HG02970 (cell line): Measurements from ENCODE around the gene PPP1R12B.
"Not testable (repeated sequence)": the region's sequence is repeated elsewhere in the genome, so short reads cannot be mapped to it uniquely, and the experiment has no call there.

ENCODE experiments used
- ATAC-seq: cut with Tn5 transposase; IDR thresholded peaks from one replicate; pipeline ENCODE4 v1.9.1; 2021; ENCODE audit warnings: mild to moderate bottlenecking, moderate library complexity, moderate number of reproducible peaks; ENCODE audit not compliant: unreplicated experiment, low FRiP score

The PPP1R12B gene

DNA sequence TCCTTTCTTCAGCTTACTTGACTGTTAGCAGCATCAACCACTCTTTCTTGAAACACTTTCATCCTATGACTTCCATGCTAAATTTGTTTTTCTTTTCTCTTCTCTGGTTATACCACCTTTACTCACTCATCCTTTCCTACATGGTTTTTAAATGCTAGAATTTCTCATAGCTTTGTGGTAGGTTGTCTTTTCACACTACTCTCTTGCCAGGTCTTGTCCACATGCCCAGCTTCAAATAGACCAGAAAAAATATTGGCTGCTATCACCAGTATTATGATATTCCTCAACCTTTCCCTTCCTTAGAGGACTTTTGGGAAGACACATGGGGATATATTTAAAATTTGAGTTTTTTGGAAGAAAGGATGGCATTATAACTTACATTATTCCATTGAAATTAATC, 48.8 kb downstream of the PPP1R12B start:
- ATAC-seq = no peak

DNA sequence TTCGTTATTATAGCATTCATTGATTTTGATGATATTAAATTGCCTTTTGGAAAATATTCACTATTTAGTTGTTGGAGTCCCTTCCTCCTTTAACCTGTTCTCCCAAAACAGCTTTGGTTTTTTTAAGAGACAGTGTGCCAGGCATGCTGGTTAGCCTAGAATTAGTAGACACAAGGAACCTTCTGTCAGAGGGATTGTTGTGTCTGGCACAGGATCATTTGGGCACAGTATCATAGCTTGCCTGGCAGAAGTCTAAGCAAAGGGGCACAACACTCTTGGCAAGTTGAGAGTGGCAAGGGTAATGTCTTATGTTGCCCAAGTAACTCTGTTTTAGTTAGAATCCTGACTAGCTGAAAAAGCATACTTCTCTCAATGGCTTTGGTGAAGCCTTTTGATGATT, 49.9 kb downstream of the PPP1R12B start:
- ATAC-seq = not testable (repeated sequence)

DNA sequence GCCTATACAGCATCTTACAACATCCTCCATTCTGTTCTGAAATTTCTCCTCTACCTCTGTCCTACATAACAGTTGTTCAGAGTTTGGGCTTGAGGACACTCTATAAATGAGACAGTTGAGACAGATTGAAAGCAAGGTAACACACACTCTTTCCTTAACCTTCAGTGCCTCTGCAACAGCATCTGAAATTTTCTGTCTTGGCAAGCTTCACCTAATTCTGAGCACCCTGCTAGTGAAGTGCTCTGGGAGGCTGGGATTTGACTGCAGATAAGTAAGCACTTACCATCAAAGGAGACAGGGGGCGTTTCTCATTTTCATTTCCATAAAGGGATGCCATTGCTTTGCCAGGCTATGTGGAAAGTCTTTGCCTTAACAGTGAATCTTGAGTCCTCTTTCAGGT, 53.3 kb downstream of the PPP1R12B start:
- not testable (repeated sequence) for ATAC-seq

GRCh38 chr1:202403381-202403780, 54.9 kb downstream of the PPP1R12B start:
- ATAC-seq = not testable (repeated sequence)

GRCh38 chr1:202405928-202406327, 57.4 kb downstream of the PPP1R12B start:
- ATAC-seq = no peak

GRCh38 chr1:202406896-202407295, 58.4 kb downstream of the PPP1R12B start:
- ATAC-seq = not testable (repeated sequence)

GRCh38 chr1:202407378-202407777, 58.9 kb downstream of the PPP1R12B start:
- ATAC-seq = not testable (repeated sequence)

GRCh38 chr1:202410251-202410650, 61.8 kb downstream of the PPP1R12B start:
- ATAC-seq = not testable (repeated sequence)

- not testable (repeated sequence) for ATAC-seq
Measured at GRCh38 chr1:202410854-202411357, 62.4 kb downstream of the PPP1R12B start.

DNA sequence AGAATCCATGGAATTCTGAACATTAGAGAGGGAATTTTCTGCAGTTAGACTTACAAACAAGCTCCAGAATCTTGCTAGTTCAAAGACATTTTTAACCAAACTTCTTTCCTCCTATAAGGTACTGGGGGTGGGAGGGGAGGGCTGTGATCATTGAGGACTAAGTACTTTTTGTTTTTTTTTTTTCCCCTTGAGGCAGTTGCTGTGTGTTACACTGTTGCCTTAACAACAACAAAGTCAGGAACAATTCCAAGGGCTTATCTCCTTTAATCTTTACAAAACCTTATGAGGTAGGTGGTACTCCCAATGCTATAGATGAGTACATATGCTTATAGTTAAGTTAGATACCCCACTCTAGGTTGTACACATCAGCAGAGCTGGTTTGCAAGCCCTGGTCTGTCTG, 62.9 kb downstream of the PPP1R12B start:
- no peak for ATAC-seq

- ATAC-seq = not testable (repeated sequence)
Measured at GRCh38 chr1:202412421-202412820, 63.9 kb downstream of the PPP1R12B start.

DNA sequence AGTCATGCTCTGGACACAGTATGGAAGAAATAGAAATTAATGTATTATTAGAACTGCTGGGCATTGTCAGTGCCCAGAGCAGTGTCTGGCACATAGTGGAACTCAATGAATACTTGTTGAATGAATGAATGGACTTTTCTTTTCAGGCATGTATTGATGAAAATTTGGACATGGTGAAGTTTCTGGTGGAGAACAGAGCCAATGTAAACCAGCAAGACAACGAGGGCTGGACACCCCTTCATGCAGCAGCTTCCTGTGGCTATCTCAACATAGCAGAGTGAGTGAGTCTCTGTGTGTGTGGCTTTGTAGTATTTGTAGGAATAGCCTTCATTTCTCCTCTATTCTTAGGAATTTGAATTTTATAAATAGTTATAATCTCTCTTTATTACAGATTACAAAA, 68.1 kb downstream of the PPP1R12B start:
- ATAC-seq = no peak

DNA sequence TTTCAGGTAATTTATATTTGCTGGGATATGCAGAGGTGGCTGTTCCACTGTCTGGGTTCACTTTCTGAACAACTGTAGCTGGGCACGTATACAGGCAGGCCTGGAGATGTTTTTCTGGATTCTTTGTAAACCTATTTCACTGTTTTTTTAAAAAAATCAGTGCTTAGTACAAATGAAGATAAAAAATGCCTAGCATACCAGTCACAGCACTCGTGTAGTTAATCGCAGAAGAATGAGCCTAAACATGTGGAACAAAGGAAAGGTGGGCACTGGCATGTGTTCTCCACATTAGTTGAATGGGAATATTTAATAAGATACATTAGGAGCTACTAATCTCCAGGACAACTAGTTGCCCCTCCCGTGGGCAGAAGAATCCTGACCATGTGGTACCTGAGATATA, 68.6 kb downstream of the PPP1R12B start:
- ATAC-seq = not testable (repeated sequence)

- not testable (repeated sequence) for ATAC-seq
Measured at GRCh38 chr1:202417762-202418201, 69.3 kb downstream of the PPP1R12B start.

GRCh38 chr1:202419731-202420130, 71.2 kb downstream of the PPP1R12B start:
- ATAC-seq = not testable (repeated sequence)

DNA sequence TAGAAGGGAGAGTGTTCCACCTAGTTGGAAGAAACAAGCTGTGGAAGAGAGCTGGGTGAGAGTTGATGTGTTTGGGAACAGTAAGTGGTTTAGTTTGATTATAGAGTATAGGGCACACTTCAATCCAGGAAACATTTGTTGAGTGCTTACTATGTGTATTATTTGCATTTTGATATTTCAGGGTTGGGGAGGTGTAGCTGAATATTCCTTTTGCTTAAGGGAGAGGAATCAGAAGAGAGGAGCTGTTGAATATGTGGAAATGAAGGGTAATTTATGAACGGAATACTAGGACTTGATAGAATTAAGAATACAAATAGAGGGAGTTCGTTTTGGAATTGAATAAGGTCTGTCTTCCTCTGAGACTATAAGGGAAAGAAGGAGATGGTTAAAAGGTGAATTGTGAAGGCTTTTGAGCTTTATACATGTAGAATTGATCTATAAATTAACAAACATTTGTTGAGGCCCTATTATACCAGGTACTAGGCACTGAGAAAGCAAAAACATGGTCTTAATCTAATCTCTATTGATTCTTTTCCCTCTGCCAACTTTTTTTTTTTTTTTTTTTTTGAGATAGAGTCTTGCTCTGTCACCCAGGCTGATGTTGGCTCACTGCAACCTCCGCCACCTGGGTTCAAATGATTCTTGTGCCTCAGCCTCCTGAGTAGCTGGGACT, 72.1 kb downstream of the PPP1R12B start:
- ATAC-seq = not testable (repeated sequence)

DNA sequence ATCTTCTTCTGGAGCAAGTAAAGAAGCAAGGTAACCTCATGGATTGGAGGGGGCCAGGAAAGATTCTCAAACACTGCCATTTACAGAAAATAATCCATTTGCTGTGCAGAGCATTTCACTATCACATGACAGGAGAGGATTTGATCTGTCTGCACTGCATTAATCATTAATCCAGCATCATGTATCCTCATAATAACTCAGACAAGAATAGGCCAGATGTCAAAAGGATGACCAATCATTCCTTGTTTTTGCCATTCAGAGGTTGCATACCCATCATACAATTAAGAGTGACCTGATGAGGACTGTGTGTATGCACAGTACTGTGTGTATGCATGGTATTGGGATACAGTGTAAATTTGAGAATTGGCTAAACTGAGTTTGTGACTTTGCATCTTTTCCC, 74.2 kb downstream of the PPP1R12B start:
- not testable (repeated sequence) for ATAC-seq

DNA sequence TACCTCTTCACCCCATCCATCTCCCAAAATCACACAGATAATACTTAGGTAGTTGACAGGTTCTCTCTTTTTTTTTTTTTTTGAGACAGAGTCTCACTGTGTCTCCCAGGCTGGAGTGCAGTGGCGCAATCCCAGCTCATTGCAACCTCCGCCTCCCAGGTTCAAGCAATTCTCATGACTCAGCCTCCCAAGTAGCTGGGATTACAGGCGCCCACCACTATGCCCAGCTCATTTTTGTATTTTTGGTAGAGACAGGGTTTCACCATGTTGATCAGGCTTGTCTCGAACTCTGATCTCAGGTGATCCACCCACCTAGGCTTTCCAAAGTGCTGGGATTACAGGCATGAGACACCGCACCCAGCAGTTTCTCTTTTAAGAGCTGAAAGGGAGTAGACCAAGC, 75.8 kb downstream of the PPP1R12B start:
- not testable (repeated sequence) for ATAC-seq

DNA sequence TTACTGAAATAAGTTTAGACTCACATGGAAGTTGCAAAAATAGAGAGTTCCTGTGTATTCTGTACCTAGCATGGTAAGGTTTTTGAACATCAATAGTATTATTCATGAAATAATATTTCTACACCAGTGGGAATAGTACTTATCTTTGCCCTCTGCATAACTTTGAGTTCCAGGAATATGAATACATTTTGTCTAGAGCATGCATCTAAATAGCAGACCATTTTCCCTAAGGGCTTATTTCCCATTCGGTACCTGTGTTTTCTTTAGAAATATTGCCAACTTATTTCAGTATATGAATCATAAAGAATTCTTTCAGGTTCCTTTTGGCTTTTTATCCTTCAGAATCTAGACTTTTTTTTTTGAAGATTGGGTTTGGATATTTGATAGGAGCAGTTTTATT, 81.6 kb downstream of the PPP1R12B start:
- ATAC-seq = not testable (repeated sequence)

DNA sequence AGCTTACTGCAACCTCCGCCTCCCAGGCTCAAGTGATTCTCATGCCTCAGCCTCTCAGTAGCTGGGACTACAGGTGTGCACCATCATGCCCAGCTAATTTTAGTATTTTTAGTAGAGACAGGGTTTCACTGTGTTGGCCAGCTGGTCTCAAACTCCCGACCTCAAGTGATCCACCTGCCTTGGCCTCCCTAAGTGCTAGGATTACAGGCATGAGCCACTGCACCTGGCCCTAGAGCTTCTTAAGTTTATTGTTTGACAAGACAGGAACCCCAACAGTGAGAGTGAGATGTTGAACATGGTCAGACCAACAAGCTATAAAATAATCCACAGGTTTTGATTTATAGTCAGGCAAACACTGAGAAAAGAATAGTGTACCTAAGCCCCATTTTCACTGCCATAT, 83.8 kb downstream of the PPP1R12B start:
- ATAC-seq = not testable (repeated sequence)

GRCh38 chr1:202433155-202434043, 84.9 kb downstream of the PPP1R12B start:
- no peak for ATAC-seq
